WERI-Rb-1 (cell line): ENCODE data around the gene POLG2.

Source experiments
- DNase-seq: peaks from one replicate; pipeline ENCODE4 v3.0.0-alpha.2; 2020
- H3K27ac ChIP-seq: fragments of 250-450 bp; sonication (Bioruptor Pico); 2 replicates; pipeline ENCODE4 v1.5.1; 2020; ENCODE audit warnings: mild to moderate bottlenecking, moderate library complexity
- H3K27me3 ChIP-seq: fragments of 250-450 bp; sonication (Bioruptor Pico); 2 replicates; pipeline ENCODE4 v1.5.1; 2021; ENCODE audit warnings: mild to moderate bottlenecking, low read depth, moderate library complexity; ENCODE audit not compliant: insufficient read depth, severe bottlenecking
- H3K36me3 ChIP-seq: fragments of 250-450 bp; sonication (Bioruptor Pico); 2 replicates; pipeline ENCODE4 v1.5.1; 2020; ENCODE audit warnings: mild to moderate bottlenecking, moderate library complexity
- H3K4me3 ChIP-seq: 2 replicates; pipeline ENCODE4 v1.5.1; 2011; ENCODE audit warnings: low read depth, mild to moderate bottlenecking, control low read depth, low read length
- H3K9me3 ChIP-seq: fragments of 250-450 bp; sonication (Bioruptor Pico); 2 replicates; pipeline ENCODE4 v1.5.1; 2021; ENCODE audit warnings: mild to moderate bottlenecking, moderate library complexity; ENCODE audit not compliant: severe bottlenecking
- TF ChIP-seq, protein P1 (sequence below): IDR thresholded peaks from 2 replicates; pipeline ENCODE4 v1.5.1; 2011; ENCODE audit warnings: low read depth, mild to moderate bottlenecking, control low read depth, inconsistent platforms, low read length

Gene POLG2

DNA sequence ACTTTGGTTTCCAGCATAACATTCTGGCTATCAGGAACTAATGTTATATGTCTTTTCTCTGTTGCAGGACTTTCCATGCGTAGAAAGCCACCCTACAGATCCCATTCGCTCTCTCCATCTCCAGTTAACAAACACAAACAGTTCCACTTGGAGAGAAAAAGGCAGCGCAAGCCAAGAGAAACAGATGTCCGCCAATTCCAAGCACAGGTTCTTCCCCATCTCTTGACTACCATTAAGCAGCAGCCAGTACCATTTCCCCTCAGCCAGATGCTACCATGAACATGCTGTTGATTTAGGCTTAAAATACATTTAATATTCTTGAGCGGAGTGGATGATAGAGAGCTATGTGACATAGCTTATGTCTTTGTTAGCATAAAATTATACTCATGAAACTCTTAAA is 32.4 kb upstream of the POLG2 start:
- H3K9me3 ChIP-seq = no peaks in the 10 kb centered on the region
- no peak for DNase-seq
- H3K27ac ChIP-seq = no peak overlapping the region
- TF ChIP-seq, protein P1, sequence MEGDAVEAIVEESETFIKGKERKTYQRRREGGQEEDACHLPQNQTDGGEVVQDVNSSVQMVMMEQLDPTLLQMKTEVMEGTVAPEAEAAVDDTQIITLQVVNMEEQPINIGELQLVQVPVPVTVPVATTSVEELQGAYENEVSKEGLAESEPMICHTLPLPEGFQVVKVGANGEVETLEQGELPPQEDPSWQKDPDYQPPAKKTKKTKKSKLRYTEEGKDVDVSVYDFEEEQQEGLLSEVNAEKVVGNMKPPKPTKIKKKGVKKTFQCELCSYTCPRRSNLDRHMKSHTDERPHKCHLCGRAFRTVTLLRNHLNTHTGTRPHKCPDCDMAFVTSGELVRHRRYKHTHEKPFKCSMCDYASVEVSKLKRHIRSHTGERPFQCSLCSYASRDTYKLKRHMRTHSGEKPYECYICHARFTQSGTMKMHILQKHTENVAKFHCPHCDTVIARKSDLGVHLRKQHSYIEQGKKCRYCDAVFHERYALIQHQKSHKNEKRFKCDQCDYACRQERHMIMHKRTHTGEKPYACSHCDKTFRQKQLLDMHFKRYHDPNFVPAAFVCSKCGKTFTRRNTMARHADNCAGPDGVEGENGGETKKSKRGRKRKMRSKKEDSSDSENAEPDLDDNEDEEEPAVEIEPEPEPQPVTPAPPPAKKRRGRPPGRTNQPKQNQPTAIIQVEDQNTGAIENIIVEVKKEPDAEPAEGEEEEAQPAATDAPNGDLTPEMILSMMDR = no peak
- no peak overlapping the region for H3K4me3 ChIP-seq
- H3K27me3 ChIP-seq = no peaks in the 10 kb centered on the region
- peaks cover 97% of the 10 kb centered on the region for H3K36me3 ChIP-seq

DNA sequence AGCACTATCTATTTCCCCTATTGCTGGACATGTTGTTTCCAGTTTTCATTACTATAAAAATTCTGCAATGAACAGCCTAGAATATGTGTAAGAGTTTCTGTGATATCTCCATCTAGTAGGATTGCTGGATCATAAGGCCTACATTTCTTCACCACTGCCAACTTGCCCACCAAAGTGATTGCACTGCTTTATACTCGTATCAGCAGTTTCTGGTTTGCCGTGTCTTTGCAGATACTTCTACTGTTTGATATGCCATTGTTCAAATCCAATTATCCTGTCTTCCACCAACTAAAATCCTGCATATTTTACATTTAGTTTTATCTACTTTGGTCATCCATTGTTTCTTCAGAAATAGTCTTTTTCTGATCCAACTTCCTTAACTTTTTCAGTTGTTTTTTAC is 31.1 kb upstream of the POLG2 start:
- no peak overlapping the region for H3K27ac ChIP-seq
- H3K36me3 ChIP-seq = peaks cover 96% of the 10 kb centered on the region
- no peaks in the 10 kb centered on the region for H3K27me3 ChIP-seq

DNA sequence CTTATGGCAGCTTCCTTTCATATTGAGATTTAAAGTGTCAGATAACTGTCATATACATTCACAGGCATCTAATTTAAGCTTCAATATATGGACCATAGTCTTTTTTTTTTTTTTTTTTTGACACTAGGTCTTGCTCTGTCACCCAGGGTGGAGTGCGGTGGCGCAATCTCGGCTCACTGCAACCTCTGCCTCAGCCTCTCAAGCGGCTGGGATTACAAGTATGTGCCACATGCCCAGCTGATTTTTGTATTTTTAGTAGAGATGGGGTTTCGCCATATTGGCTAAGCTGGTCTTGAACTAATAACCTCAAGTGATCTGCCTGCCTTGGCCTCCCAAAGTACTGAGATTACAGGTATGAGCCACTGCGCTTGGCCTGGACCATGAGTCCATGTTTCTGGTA is 23.5 kb upstream of the POLG2 start:
- Histone ChIP-seq H3K27me3 (no peaks in the 10 kb centered on the region), H3K27ac (no peak overlapping the region), H3K9me3 (no peaks in the 10 kb centered on the region), H3K4me3 (no peak overlapping the region), H3K36me3 (peaks cover 96% of the 10 kb centered on the region)
- DNase-seq = no peak
- TF ChIP-seq, protein P1 = no peak

More for the DNA sequence above, 31.1 kb upstream of the POLG2 start:
- no peak for DNase-seq
- H3K9me3 ChIP-seq = no peaks in the 10 kb centered on the region
- TF ChIP-seq, protein P1 = no peak
- no peak overlapping the region for H3K4me3 ChIP-seq

DNA sequence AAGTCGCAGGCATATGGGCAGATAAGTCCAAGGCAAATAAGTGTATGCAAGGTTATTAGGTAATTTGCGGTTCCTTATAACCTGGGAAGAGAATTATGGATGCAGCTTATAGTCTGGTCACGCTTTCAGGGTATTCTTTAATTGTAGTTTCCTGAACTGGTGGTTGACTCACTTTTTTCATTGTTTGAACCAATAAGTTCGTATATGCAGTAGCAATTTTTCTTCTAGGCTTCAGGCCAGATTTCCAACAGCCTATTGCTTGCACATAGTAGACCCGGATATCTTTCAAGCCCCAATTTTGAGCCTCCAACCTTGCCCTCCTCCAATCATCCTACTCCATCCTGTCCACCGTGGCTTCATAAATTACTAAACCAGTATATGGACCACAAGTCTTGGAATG is 22.7 kb upstream of the POLG2 start:
- DNase-seq = no peak
- H3K4me3 ChIP-seq = no peak overlapping the region
- H3K27me3 ChIP-seq = no peaks in the 10 kb centered on the region
- TF ChIP-seq, protein P1 = no peak
- H3K27ac ChIP-seq = no peak overlapping the region
- peaks cover 96% of the 10 kb centered on the region for H3K36me3 ChIP-seq
- H3K9me3 ChIP-seq = no peaks in the 10 kb centered on the region

DNA sequence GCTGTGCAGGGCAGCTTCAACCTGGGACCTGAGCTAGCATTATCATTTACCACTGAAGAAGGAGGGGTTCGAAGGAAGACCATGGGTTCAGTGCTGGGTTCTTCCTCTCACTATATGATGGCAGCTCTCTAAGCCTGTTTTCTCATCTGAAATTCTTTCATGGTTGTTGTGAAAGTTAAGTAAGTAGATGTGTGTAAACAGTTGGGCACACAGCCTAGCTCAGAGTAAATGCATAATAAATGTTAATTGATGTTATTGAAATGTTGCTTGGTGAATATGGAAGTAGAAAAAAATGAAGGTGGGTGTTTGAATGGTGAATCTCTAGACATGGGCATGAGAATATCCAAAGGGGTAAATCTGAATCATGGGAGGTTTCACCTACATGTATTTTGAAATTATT is 19.0 kb upstream of the POLG2 start:
- peaks cover 95% of the 10 kb centered on the region for H3K36me3 ChIP-seq
- no peak overlapping the region for H3K27ac ChIP-seq
- DNase-seq = no peak
- H3K4me3 ChIP-seq = no peak overlapping the region
- TF ChIP-seq, protein P1 = no peak
- no peaks in the 10 kb centered on the region for H3K9me3 ChIP-seq
- H3K27me3 ChIP-seq = no peaks in the 10 kb centered on the region

DNA sequence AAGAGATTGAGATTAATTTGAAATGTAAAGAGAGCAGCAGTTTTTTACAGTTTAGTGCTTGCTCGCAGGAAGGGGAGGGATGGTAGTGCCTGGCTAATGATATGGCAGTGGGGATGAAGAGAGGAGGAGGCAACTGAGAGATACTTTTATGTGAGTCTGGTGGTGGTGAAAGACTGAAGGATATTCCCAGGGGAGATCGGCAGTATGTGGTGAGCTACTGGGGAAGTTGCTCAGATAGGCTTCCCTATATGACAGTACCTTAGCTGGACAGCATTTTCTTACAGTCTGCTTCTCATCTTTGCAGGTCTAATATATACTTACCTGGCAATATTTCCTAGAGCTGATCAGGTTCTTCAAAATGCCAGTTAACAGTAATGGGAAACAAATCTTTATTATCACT is 18.6 kb upstream of the POLG2 start:
- no peak overlapping the region for H3K4me3 ChIP-seq
- no peak overlapping the region for H3K27ac ChIP-seq
- H3K9me3 ChIP-seq = no peaks in the 10 kb centered on the region
- peaks cover 95% of the 10 kb centered on the region for H3K36me3 ChIP-seq
- no peak for DNase-seq
- TF ChIP-seq, protein P1 = no peak
- H3K27me3 ChIP-seq = no peaks in the 10 kb centered on the region
